GM21528 (cell line): Measurements from ENCODE around the gene FNDC3A.

ENCODE experiments used
- ATAC-seq: cut with Tn5 transposase; IDR thresholded peaks from one replicate; pipeline ENCODE4 v1.9.1; 2021; ENCODE audit warnings: mild to moderate bottlenecking, moderate library complexity; ENCODE audit not compliant: unreplicated experiment, low FRiP score

FNDC3A gene

DNA sequence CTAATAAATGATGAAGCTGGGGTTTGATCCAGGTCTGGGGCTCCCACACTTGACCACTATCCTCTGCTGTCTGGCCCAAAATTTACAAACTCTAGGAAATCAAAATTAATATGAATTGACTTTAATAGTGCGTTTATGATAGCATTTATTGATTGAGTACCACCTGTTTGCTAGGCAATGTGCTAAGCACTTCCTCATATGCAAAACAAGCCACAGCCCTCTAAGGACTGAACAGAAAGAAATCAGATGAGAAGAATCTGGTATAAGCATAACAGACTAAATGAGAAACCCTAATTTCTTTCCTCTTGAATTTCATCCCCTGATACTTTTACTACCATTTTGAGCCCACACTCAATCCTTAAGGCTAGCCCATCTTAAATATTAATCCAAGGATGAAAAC, 237.8 kb downstream of the FNDC3A start:
- ATAC-seq = no peak

DNA sequence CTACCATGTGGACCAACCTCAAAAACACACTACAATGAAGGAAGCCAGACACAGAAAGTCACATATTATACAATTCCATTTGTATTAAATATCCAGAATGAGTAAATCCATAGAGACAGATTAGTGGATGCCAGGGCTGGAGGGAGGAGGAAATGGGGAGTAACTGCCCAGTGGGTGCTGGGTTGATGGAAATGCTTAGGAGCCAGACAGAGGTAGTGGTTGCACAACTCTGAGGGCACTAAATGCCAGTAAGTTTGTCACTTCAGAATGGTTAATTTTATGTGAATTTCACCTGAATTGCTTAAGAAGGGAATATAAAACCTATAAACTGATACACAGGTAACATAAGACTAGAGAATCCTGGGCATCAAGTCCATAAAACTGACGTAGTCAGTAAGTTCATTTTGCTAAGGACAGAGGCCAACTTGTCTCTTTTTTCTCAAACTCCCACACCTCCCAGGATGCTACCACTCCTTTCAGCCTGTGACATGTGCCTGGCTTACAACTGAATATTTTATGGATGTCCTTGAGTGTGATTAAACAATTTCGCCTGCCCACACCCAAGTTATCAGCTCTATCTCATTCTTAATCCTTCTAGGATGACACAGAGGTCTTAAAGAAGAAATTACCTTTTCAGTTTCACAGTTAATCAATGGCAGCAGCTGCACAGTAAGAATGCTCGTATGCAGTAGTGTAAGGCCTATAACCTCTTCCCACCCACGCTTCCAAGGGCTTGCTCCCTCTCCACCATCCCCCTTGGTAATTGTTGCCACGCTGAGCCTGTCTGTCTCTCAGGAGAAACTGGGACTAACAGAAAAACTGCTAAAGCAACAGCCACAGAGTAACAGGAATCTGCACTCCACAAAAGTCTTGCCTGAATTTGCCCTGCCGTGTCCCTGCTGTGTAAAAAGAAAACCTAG, 238.5 kb downstream of the FNDC3A start:
- no peak for ATAC-seq

DNA sequence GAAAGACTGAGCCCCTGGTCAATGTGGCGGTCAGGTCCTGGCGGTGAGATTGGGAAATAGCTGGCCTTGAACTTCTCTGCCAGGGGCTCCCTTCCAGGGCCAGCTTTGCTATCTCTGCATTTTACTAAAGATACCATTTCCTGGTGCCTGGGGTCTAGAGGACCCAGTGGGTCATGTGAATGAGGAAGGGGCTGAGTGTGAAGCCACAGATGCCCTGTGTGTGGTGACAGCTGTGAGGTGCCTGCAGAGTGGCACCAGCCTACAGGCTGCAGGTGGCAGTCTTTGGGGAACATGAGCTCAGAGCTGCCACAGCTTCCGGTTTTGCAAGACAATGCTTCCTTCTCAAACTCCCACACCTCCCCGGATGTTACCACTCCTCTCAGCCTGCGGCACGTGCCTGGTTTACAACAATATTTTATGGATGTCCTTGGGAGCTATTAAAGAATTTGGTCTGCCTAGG, 239.2 kb downstream of the FNDC3A start:
- no peak for ATAC-seq

DNA sequence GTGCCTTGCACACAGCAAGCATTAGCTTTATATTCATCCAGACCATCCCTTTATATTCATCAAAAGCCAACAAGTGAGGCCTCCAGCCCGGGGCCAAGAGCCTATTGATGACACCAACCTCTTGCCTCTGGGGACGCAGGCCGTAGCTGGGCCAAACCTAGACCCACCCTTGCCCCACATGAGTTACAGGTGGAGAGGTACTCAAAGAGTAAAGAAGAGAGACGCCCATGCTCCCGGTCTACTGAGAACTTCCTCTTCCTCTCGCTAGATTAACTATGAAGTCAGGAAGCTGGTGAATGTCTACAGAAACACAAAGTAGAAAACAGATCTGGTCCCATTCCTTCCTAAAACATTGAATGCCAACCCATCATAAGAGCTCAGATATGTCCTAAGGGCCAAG, 240.6 kb downstream of the FNDC3A start:
- no peak for ATAC-seq

DNA sequence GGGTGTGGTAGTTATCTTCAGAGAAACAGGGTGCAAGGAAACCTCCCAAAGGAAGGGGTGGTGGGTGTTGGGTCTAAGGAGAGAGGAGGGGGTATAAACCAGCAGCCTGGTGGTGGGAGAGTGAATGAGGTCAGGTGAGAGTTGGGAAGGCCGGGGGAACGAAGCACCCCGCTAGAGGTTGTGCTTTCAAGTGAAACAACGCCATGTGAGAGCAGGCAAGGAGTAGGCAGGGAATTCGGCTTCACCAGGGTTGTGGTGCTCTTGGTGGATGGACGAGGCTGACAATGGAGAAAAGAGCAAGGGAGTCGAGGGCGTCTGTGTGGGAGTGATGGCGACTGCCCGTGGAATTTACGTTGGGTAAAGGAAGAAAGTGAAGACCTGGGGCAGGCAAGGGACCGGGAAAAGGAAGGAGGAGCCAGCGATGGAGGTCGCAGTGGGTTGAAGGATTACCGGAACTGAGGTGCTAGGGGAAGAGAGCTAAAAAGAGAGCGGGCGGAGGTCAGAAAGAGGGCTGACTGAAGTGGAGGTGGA, 242.3 kb downstream of the FNDC3A start:
- no peak for ATAC-seq

DNA sequence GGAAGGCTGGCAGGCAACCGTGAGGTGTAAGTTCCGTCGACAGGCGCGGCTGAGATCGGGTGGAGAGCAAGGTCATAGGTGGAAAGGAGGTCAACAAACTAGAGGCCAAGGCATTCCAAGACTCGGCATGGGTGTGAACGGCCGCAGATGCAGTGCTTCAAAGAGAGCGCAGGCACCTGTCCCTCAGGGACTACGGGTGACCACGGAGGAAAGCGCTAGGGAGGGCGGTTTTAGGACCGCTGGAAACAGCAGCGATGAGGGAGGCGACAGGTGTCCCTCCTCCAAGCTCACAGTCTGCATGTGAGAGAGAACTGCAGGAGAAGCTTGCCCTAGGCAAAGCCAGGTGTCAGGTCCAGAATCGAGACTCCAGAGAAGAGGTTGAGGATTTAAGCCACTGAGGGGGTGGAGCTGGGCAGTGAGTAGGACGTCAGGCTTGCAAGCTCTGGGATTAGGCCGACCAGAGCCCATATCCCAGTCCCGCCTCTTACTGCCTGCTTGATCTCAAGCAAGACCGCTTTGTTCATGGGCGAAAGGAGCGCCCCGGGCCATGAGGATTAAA, 242.9 kb downstream of the FNDC3A start:
- no peak for ATAC-seq

DNA sequence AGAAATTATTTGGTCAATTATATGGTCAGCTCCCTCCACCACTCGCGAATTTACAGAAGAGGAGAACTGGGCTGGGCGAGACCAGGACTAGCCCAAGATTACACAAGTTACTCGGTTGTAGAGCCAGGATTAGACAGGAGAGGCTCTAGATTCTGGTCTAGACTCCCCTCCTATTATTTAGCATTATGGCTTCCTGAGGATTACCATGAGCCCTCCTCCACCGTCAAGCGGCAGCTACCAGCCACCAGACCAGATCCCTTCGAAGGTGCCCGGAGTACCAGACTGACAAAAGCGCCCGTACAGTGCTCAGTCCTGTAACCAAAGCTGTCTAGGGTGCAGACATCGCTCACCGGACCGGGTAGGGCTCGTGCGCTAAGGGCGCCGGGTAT, 243.9 kb downstream of the FNDC3A start:
- ATAC-seq = no peak

DNA sequence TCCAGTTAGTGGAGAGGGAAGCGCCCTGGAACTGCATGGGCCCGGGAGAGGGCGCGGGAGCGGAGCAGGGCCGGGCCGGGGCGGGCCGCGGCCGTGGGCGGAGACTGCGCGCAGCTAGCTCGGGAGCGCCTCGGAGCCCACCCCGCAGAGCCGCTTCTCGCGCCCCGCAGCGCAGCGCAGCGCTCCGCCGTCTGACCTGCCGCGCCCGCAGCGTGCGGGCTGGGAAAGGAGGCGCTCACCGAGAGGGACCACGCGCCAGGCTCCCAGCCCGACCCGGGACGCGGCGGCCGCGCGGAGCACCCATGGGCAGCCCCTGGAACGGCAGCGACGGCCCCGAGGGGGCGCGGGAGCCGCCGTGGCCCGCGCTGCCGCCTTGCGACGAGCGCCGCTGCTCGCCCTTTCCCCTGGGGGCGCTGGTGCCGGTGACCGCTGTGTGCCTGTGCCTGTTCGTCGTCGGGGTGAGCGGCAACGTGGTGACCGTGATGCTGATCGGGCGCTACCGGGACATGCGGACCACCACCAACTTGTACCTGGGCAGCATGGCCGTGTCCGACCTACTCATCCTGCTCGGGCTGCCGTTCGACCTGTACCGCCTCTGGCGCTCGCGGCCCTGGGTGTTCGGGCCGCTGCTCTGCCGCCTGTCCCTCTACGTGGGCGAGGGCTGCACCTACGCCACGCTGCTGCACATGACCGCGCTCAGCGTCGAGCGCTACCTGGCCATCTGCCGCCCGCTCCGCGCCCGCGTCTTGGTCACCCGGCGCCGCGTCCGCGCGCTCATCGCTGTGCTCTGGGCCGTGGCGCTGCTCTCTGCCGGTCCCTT, 244.5 kb downstream of the FNDC3A start, which contains the start of gene MLNR:
TSS of gene MLNR (plus strand) at position 303 of the 820 bp plus-strand sequence. CDS start at position 303, 0 bp downstream.
- ATAC-seq = no peak

DNA sequence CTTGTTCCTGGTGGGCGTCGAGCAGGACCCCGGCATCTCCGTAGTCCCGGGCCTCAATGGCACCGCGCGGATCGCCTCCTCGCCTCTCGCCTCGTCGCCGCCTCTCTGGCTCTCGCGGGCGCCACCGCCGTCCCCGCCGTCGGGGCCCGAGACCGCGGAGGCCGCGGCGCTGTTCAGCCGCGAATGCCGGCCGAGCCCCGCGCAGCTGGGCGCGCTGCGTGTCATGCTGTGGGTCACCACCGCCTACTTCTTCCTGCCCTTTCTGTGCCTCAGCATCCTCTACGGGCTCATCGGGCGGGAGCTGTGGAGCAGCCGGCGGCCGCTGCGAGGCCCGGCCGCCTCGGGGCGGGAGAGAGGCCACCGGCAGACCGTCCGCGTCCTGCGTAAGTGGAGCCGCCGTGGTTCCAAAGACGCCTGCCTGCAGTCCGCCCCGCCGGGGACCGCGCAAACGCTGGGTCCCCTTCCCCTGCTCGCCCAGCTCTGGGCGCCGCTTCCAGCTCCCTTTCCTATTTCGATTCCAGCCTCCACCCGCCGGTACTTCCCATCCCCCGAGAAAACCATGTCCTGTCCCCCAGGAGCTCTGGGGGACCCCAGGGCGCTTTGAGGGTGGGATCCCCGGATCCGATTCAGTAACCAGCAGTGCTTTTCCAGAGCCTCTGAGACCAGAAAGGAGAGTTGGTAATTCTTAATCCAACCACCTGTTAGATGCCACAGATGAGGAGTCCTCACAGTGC, 245.3 kb downstream of the FNDC3A start:
- ATAC-seq = no peak

DNA sequence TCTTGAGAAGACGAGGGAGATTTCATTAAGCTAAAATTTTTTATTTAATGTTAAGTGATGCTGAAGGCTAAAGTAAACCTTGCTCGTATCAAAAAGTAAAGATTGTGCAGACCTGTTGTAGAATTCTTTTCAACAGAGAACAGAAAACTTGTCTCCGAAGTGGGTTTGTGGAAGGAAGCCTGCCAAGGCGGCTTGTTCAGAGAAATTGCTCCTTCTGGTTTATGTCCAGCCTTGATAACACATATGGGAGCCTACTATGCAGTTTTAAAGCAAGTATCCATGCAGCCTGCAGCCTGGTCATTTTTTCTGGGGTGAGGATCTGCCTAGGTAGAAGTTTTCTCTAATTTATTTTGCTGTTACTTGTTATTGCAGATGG, 245.9 kb downstream of the FNDC3A start:
- ATAC-seq = no peak

DNA sequence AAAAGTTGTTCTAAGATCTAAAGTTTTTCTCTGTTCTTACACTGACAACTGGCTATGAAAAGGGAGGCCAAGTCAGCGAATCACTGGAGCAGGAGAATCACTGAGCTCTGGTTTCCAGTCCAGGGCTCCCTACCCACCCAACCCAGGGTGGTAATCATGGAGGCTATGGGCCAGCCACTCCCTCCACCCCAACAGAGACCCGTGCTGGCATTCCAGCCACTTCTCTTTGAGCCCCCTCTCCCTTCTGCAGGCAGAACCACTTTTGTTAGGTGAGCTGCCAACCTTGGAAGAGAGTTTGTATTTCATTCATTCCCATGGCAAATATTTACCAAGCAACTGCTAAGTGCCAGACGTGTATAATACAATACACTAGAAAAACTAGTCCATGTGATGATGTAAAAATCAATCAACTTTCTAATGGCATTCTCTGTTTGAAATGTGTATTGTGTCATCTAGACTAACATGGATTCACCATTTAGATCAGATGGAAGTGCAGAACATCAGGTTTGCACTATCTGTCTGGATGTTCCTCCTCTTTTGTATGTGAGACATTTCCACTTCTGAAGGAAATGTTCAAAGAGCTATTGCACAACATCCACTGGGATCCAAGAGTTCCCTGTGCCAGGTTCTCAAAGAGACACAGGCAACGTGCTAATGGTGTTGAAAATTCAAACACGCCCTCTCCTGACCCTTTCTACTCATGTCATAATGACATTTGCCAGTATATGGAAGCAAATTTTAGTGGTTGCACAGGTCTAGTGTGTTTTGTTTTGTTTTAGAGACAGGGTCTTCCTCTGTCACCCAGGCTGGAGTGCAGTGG, 249.7 kb downstream of the FNDC3A start:
- no peak for ATAC-seq

DNA sequence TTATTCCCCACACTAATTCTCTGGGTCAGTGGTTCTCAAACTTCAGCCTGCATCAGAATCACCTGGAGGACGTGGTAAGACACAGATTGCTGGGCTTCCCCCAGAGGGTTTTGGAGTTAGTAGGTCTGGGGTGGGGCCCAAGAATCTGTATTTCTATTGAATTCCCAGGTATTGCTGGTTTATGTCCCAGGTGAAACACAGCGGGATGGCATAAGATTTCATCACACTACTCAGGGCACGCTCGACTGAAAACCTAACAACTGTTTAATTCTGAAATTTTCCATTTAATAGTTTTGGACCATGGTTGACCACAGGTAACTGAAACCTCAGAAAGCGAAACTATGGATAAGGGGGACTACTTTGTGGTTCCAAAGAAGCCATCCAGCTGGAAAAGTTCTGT, 250.9 kb downstream of the FNDC3A start:
- no peak for ATAC-seq

DNA sequence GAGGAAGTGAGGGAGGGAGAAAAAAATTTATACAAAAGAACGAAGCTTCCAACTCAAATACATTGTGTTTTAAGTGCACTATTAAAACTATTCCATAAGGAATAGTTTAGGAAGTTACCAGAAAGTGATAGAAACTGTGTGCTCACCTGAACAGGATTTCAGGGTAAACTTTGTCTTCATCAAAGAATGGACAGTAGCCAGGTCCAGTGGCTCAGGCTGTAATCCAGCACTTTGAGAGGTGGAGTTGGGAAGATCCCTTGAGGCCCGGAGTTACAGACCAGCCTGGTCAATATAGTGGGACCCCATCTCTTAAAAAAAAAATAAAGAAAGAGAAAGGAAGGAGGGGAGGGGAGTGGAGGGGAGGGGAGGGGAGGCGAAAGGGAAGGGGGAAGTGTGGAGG, 259.0 kb downstream of the FNDC3A start:
- ATAC-seq = no peak

DNA sequence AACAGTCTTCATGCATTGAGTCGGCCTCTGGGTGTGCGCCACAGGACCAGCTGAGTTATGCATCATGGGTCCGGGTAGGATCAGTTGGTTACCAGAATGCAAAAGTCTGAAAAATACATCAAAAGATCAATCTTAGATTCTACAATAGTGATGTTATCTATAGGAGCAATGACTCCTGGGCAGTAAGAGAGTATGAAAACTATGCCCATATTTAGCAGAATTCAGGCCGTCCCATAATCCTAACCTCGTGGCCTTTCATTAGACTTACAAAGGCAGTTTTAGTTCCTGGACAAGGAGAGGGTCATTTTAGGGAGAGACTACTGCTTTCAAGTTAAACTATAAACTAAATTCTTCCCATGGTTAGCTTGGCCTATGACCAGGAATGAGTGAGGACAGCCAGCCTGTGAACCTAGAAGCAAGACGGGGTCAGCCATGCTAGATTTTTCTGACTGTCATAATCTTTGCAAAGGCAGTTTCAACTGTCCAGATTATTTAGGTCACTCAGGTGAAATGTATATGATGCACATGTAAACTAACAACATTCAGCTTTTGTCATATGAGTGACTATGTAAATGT, 260.2 kb downstream of the FNDC3A start:
- no peak for ATAC-seq

DNA sequence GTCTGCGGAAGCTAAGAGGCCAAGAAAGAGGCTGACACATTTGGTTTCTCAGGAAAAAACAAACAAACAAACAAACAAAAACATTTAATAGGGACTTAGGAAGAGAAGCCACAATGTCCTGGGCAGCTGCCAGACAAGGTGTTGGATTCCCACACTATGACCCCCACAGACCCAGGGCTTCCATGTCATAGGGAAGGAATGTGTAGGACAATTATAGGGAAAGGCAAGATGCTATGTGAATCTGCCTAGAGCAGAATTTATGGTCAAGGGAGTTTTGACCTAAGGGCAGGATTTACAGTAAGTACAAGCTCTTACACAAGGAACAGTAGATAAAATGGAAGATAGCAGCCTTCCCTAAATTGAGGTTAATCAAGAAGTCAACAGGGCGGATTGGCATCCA, 262.9 kb downstream of the FNDC3A start:
- ATAC-seq = no peak

DNA sequence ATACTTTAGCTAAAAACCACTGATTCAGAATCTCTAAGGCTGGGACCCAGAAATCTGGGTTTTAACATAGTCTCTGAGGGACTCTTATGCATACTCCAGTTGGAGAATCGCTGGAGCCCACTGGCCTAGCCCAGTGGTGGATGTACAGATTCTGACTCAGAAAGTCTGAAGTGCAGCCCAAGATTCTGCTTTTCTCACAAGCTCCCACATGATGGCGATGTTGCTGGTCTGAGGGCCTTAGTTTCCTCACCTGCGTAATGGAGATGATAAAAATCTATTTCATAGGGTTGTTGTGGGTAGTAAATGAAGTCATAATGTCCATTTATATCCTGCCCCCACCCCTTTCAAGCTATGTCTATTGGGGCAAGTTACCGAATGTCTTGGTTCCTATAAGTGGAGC, 264.3 kb downstream of the FNDC3A start:
- no peak for ATAC-seq

DNA sequence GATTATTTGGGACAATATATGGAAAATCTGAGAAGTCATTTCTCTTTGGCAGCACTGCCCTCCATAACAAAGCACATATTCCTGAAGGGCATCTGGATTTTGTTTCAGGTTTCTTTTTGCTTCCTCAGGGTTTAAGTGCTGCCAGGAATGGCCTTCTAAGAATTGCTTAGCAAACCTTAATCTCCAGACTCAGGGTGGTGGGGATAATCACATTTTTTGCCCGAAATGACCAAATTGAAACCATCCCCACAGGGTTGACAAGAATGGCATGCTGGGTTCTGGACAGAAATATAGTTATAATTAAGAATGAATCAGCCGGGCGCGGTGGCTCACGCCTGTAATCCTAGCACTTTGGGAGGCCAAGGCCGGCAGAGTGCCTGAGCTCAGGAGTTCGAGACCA, 265.6 kb downstream of the FNDC3A start:
- ATAC-seq = no peak

DNA sequence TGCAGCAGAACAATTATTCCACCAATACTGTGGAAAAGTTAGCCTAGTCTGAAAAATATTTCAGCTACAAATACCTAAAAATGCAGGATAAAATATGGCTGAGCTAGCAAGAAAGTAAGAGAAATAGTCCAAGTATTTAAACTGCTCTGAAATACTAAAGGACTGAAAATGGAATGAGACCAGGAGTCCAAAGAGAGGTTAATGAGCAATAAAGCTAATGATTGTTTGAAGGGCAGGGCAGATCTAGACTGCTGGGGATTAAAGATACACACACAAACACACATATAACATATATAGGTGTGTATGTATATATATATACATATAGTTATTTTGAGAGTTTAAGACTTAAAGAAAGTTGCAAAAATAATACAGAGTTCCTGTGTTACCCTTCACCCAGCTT, 269.4 kb downstream of the FNDC3A start:
- no peak for ATAC-seq
